SK-N-MC (cell line): ENCODE measurements around the gene AGPAT2.

Experiments
- EZH2 ChIP-seq: fragments of 200-600 bp; sonication (generic); IDR thresholded peaks from one replicate; pipeline ENCODE4 v1.6.1; 2017; ENCODE audit warnings: antibody characterized with exemption
- POLR2AphosphoS5 ChIP-seq: IDR thresholded peaks from 2 replicates; pipeline ENCODE4 v1.6.1; 2012; ENCODE audit warnings: mild to moderate bottlenecking, low read depth, low read length, borderline replicate concordance

- TF ChIP-seq POLR2AphosphoS5 = no peak
- TF ChIP-seq EZH2 = no peak
Measured at GRCh38 chr9:136657974-136658848, 29.0 kb downstream of the AGPAT2 start.
